Stimulated activated naive B cell treated with anti-CD40 and anti-IgM and Interleukin-4, amounts not matched to agents 10 μg/mL and 1 μg/mL and 100 μg/mL, for 72 hours (primary cell): Measurements from ENCODE around the gene DENND2C.

Source experiments
- ATAC-seq, 2 donors: fragments of 150-1000 bp; cut with Tn5 transposase; replicated peaks; 2 replicates each; pipeline ENCODE4 v1.10.0; 2021; ENCODE audit warnings: moderate library complexity in 1 of 2
- DNase-seq: peaks from one replicate; pipeline ENCODE4 v3.0.0; 2021
- H3K27ac Mint-ChIP-seq: one replicate; pipeline ENCODE4 v1.8.0; 2022; ENCODE audit warnings: mild to moderate bottlenecking, mixed read lengths
- H3K27me3 Mint-ChIP-seq, 2 donors: one replicate each; pipeline ENCODE4 v1.8.0; 2022; ENCODE audit warnings: mixed read lengths in 2 of 2
- H3K36me3 Mint-ChIP-seq, 2 donors: one replicate each; pipeline ENCODE4 v1.8.0; 2022; ENCODE audit warnings: mixed read lengths in 2 of 2, mild to moderate bottlenecking in 1 of 2
- H3K4me1 Mint-ChIP-seq, 2 donors: one replicate each; pipeline ENCODE4 v1.8.0; 2022; ENCODE audit warnings: mixed read lengths in 2 of 2, mild to moderate bottlenecking in 1 of 2
- H3K4me3 Mint-ChIP-seq, 2 donors: one replicate each; pipeline ENCODE4 v1.8.0; 2022; ENCODE audit warnings: mild to moderate bottlenecking in 2 of 2, mixed read lengths in 2 of 2, moderate library complexity in 1 of 2
- H3K9me3 Mint-ChIP-seq, 2 donors: one replicate each; pipeline ENCODE4 v1.8.0; 2022; ENCODE audit warnings: mixed read lengths in 2 of 2, mild to moderate bottlenecking in 1 of 2

Gene DENND2C

DNA sequence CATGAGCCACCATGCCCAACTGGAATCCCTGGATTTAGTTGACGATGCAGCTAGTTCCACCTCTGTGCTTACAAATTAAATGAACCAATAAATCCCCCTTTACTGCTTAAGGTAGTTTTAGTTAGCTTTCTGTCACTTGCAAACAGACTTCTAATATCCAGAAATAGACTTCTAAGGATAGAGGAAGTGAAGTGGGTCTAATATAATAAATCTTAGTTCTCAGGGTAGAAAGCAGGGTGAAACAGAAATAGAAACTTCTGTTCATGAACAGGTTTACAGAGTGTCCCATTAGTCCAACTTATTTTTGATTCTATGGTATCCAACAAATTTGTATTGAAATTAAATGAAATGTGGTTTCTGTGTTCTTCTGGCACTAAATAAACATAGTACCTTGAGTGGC lies 108.5 kb downstream of the DENND2C start:
- H3K4me1 Mint-ChIP-seq, result peaks cover 17 to 38% of the 10 kb centered on the region in 2 donors
- peaks cover 3 to 5% of the 10 kb centered on the region in 2 donors for H3K9me3 Mint-ChIP-seq
- no peak overlapping the region for H3K27ac Mint-ChIP-seq
- ATAC-seq, result peak in 1 of 2 donors; percentile 27
- no peak overlapping the region for H3K4me3 Mint-ChIP-seq
- no peaks in the 10 kb centered on the region for H3K27me3 Mint-ChIP-seq
- peaks cover 32 to 39% of the 10 kb centered on the region in 2 donors for H3K36me3 Mint-ChIP-seq
- no peak for DNase-seq

DNA sequence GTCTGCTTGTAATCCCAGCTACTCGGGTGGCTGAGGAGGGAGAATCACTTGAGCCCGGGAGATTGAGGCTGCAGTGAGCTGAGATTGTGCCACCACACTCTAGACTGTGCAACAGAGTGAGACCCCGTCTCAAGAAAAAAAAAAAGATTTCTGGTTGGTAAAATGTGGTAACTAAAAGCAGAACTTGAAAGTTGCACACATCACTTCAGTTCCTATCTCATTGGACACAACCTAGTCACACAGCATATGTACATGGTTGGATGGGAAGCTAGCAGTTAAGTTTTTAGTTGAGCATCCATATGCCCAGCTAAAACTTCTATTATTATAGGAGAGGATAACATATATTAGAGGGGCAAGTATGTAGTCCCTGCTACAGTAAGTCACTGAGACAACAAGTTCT lies 110.5 kb downstream of the DENND2C start:
- H3K27ac Mint-ChIP-seq, result peak overlapping the region; percentile 59
- peak overlapping the region in 1 of 2 donors; percentile 35 for H3K4me3 Mint-ChIP-seq
- peaks cover 16 to 19% of the 10 kb centered on the region in 2 donors for H3K36me3 Mint-ChIP-seq
- peak; percentile 94 to 95 for ATAC-seq
- peaks cover 17 to 38% of the 10 kb centered on the region in 2 donors for H3K4me1 Mint-ChIP-seq
- DNase-seq, result no peak
- H3K9me3 Mint-ChIP-seq, result peaks cover 0 to 2% of the 10 kb centered on the region in 2 donors
- H3K27me3 Mint-ChIP-seq, result no peaks in the 10 kb centered on the region

DNA sequence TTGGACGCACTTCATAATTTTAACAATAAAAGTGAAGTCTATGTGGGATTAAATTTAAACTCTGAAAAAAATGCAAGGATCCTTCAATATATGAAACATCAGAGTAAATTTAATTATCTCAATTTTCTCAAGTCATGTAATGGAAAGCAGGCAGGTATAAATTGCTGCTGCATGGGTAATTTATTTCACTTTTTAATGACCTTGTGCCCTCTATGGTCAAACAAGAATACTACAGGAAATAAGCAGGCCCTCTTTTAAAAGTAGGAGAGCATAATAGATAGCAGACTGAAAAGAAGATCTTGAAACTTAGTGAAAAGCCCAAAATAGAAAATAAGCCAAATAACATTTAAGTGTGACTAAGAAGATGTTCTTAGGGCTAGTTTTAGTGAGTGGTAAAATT lies 111.3 kb downstream of the DENND2C start:
- no peak for DNase-seq
- Mint-ChIP-seq H3K27me3 (no peaks in the 10 kb centered on the region), H3K27ac (no peak overlapping the region)

DNA sequence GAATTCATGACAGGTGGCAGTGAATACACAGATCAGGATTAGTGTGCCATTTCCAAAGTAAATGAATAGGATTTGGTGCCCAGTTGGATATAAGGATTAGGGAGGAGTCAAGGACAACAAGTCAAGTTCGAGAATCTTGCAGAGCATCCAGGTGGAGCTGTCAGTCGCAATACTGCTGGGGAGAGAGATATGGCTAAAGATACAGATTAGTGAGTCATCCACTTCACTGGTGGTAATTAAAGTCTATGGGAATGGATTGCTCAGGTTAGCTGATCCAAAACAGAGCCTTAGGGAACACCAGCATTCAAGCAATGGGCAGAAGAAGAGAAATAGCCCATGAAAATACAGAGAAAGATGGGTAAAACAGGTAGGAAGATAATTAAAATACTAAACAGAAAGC lies 115.3 kb downstream of the DENND2C start:
- peaks cover 0 to 2% of the 10 kb centered on the region in 2 donors for H3K36me3 Mint-ChIP-seq
- H3K27me3 Mint-ChIP-seq, result no peaks in the 10 kb centered on the region
- peaks cover 8 to 13% of the 10 kb centered on the region in 2 donors for H3K4me1 Mint-ChIP-seq
- DNase-seq (no peak), ATAC-seq (no peak)
- no peak overlapping the region for H3K27ac Mint-ChIP-seq
- no peak overlapping the region for H3K4me3 Mint-ChIP-seq
- no peaks in the 10 kb centered on the region for H3K9me3 Mint-ChIP-seq

More for the DNA sequence above, 111.3 kb downstream of the DENND2C start:
- no peak overlapping the region for H3K4me3 Mint-ChIP-seq
- peaks cover 0 to 2% of the 10 kb centered on the region in 2 donors for H3K9me3 Mint-ChIP-seq
- peak; percentile 51 to 70 for ATAC-seq
- H3K4me1 Mint-ChIP-seq, result peaks cover 17 to 38% of the 10 kb centered on the region in 2 donors
- peaks cover 16 to 17% of the 10 kb centered on the region in 2 donors for H3K36me3 Mint-ChIP-seq

DNA sequence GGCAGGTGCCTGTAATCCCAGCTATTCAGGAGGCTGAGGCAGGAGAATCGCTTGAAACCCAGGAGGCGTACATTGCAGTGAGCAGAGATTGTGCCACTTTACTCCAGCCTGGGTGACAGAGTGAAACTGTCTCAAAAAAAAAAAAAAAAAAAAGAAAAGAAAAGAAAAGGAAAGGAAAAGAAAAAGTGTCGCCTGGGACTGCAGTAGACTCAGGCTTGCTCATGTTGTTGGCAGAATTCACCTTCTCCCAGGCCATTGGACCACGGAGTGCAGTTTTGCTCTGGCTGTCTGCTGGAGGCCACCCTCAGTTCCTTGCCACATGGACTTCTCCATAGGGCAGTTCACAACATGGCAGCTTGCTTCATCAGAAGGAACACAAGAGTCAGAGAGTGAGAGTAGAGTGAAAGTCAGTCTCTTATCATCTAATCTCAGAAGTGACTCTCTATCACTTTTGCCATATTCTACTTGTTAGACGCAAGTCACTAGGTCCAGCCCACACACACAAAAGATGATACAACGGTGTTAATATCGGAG lies 117.7 kb downstream of the DENND2C start:
- DNase-seq, result no peak
- Mint-ChIP-seq H3K9me3 (no peaks in the 10 kb centered on the region), H3K4me3 (no peak overlapping the region), H3K4me1 (no peaks in the 10 kb centered on the region), H3K27me3 (no peaks in the 10 kb centered on the region), H3K27ac (no peak overlapping the region), H3K36me3 (peaks cover 0 to 2% of the 10 kb centered on the region in 2 donors)
- ATAC-seq, result no peak

DNA sequence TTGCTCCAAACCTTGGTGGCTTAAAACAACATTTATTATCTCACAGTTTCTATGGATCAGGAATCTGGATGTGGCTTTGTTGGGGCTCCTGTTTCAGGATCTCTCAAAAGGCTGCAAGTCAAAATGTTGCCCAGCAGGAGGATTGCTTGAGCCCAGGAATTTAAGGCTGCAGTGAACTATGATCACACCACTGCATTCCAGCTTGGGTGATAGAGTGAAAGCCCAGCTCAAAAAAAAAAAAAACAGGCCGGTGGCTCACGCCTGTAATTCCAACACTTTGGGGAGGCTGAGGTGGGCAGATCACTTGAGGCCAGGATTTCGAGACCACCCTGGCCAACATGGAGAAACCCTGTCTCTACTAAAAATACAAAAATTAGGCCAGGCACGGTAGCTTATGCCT lies 118.4 kb downstream of the DENND2C start:
- no peaks in the 10 kb centered on the region for H3K27me3 Mint-ChIP-seq
- H3K36me3 Mint-ChIP-seq, result peaks cover 0 to 2% of the 10 kb centered on the region in 2 donors
- H3K4me1 Mint-ChIP-seq, result no peaks in the 10 kb centered on the region
- no peak overlapping the region for H3K4me3 Mint-ChIP-seq
- H3K9me3 Mint-ChIP-seq, result no peaks in the 10 kb centered on the region
- no peak overlapping the region for H3K27ac Mint-ChIP-seq
- ATAC-seq (no peak), DNase-seq (no peak)

DNA sequence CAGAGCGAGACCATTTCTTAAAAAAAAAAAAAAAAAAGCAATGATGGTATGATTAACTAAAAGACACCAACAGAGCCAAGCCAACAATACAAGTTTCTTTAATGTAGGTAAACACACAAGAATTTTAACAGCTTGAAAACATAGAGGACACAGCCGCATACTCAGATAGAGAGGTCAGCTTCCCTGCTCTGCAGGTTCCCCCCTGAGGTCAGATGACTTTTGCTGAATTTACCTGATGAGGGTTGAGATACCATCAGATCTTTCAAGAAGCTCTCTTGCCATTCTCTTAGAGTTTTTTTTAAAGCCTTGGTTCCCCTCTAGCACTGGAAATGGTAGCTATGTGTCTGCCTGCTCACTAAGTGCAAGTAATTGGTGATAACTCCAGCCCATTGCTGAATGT lies 119.5 kb downstream of the DENND2C start:
- Mint-ChIP-seq H3K27ac (no peak overlapping the region), H3K4me1 (no peaks in the 10 kb centered on the region), H3K36me3 (peaks cover 0 to 2% of the 10 kb centered on the region in 2 donors), H3K4me3 (no peak overlapping the region), H3K9me3 (no peaks in the 10 kb centered on the region), H3K27me3 (no peaks in the 10 kb centered on the region)
- ATAC-seq (no peak), DNase-seq (no peak)

DNA sequence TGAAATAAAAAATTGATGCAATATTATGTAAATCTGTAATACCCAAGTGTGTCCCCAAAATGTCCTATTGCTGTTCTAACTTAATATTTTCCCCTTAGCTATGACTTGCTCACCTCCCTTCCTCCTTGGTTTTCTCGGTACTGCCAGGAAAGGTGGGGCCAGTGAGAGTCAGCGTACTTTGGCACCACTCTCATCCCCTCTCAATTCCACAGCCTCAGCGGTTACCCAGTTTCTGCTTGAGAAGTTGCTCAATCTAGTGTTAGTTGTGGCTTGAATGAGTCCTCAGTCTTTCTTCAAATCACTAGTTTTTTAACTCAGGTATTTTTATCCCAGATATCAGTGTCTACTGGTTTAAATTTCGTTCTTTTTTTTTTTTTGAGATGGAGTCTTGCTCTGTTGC lies 120.7 kb downstream of the DENND2C start:
- no peak overlapping the region for H3K27ac Mint-ChIP-seq
- peaks cover 0 to 1% of the 10 kb centered on the region in 2 donors for H3K9me3 Mint-ChIP-seq
- ATAC-seq (no peak), DNase-seq (no peak)
- no peak overlapping the region for H3K4me3 Mint-ChIP-seq
- H3K36me3 Mint-ChIP-seq, result peaks cover 2 to 6% of the 10 kb centered on the region in 2 donors
- H3K27me3 Mint-ChIP-seq, result no peaks in the 10 kb centered on the region
- H3K4me1 Mint-ChIP-seq, result no peaks in the 10 kb centered on the region

DNA sequence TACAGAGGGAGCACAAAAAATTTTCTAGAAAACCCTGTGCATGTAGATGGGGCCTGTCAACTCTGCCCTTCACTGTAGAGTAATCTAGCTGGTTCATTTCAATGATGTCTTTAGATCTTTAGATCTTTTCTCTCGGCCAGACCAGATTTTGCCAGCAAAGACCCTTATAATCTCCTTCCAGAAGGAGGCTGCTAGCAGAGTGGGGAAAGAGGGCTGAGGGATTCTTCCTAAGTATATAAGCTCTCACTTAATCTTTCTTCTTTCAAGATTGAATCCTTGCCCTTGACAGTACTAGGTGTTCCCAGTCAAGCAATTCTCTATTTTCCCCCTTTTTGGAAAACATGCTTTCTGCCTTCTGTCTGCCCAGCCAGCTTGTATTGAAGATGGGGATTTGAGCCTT lies 122.8 kb downstream of the DENND2C start:
- Mint-ChIP-seq H3K4me3 (no peak overlapping the region), H3K36me3 (peaks cover 0 to 6% of the 10 kb centered on the region in 2 donors), H3K4me1 (no peaks in the 10 kb centered on the region), H3K27me3 (no peaks in the 10 kb centered on the region), H3K27ac (no peak overlapping the region), H3K9me3 (peaks cover 0 to 1% of the 10 kb centered on the region in 2 donors)
- ATAC-seq (no peak), DNase-seq (no peak)

DNA sequence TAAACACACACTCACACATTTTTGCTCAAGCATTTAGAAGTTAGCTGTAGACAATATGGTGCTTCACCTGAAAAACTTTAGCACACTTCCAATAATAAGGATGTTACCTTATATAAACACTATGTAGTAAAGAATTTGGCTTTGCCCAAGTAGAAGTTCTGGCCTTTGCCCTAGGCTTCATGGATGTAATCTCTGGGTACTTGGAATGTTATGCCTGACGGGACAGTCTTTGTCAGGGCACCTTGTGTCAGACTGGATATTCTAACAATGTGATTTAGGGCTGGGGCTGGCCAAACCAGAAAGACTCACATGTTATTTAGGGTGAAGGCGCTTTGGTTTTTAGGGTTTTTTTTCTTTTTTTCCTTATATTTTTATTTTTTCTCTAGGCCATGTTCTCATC lies 124.1 kb downstream of the DENND2C start:
- Mint-ChIP-seq H3K4me1 (no peaks in the 10 kb centered on the region), H3K9me3 (peaks cover 0 to 1% of the 10 kb centered on the region in 2 donors), H3K4me3 (no peak overlapping the region), H3K27me3 (no peaks in the 10 kb centered on the region), H3K27ac (no peak overlapping the region), H3K36me3 (peaks cover 0 to 6% of the 10 kb centered on the region in 2 donors)
- no peak for DNase-seq
- no peak for ATAC-seq

DNA sequence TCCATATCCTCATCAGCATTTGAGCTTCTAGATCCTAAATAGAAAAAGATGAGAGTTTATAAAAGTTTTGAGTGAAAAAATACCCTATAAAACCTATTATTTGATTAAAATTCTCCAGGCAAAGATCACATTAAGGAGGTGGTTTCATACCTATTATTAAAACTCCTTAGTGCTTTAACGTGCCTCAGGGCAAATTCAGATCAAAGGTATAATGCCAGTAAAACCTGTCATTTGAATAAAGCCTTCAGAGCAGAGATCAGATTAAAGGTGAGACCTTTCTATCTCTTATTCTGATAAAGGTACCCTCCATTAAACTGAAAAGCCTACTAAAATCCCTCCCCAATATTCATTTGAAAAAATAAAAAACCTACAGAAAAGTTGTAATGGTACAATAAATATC lies 124.5 kb downstream of the DENND2C start:
- Mint-ChIP-seq H3K9me3 (peaks cover 0 to 1% of the 10 kb centered on the region in 2 donors), H3K36me3 (peaks cover 0 to 6% of the 10 kb centered on the region in 2 donors), H3K4me1 (no peaks in the 10 kb centered on the region), H3K27ac (no peak overlapping the region), H3K4me3 (no peak overlapping the region), H3K27me3 (no peaks in the 10 kb centered on the region)
- no peak for ATAC-seq
- no peak for DNase-seq

DNA sequence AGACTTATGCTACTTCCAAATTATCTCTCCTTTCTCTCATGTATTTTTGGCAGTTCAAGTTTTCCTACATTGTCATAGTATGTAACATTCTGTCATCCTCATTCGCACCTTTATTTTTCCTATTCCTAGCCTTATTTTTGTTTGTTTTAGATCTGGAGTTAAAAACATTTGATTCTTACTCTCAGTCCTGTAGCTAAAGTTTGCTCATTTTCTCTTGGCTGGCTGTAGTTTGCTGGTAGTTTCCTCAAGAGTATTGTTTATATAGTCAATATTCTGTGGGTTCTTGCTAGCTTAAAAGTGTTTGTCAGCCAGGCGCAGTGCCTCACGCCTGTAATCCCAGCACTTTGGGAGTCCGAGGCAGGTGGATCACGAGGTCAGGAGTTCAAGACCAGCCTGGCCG lies 129.0 kb downstream of the DENND2C start:
- ATAC-seq (no peak), DNase-seq (no peak)
- peaks cover 0 to 1% of the 10 kb centered on the region in 2 donors for H3K9me3 Mint-ChIP-seq
- H3K36me3 Mint-ChIP-seq, result peaks cover 0 to 6% of the 10 kb centered on the region in 2 donors
- no peaks in the 10 kb centered on the region for H3K4me1 Mint-ChIP-seq
- no peak overlapping the region for H3K27ac Mint-ChIP-seq
- peaks cover 0 to 4% of the 10 kb centered on the region in 2 donors for H3K27me3 Mint-ChIP-seq
- H3K4me3 Mint-ChIP-seq, result no peak overlapping the region

DNA sequence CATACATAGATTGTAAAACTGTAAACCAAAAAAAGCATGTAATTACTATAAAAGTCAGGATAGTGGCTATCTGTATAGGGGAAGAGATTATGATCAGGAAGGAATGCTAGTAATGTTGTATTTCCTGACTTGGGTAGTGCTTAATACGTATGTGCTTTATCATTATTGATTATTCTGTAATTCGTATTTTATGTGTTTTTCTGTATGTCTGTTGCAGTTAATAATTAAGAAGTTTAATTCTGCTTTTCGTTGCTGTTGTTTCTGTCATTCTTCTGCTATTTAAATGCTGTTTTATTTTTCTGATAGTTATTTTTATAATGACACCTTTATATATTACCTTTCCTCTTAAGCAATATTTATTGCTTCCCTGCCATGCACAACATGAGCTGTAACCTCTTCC lies 129.6 kb downstream of the DENND2C start:
- Mint-ChIP-seq H3K27me3 (peaks cover 0 to 4% of the 10 kb centered on the region in 2 donors), H3K36me3 (peaks cover 0 to 6% of the 10 kb centered on the region in 2 donors), H3K4me3 (no peak overlapping the region), H3K27ac (no peak overlapping the region), H3K9me3 (peaks cover 0 to 1% of the 10 kb centered on the region in 2 donors), H3K4me1 (no peaks in the 10 kb centered on the region)
- no peak for ATAC-seq
- no peak for DNase-seq

DNA sequence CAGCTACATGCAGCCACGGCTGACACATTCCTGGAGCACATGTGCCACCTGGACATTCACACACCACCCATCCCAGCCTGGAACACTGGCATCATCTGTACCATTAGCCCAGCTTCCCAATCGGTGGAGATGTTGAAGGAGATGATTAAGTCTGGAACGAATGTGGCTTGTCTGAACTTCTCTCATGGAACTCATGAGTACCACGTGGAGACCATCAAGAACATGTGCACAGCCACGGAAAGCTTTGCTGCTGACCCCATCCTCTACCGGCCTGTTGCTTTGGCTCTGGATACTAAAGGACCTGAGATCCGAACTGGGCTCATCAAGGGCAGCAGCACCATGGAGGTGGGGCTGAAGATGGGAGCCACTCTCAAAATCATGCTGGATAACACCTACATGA lies 133.8 kb downstream of the DENND2C start:
- DNase-seq, result no peak
- no peak overlapping the region for H3K4me3 Mint-ChIP-seq
- H3K36me3 Mint-ChIP-seq, result no peaks in the 10 kb centered on the region
- H3K9me3 Mint-ChIP-seq, result no peaks in the 10 kb centered on the region
- H3K27me3 Mint-ChIP-seq, result peaks cover 0 to 4% of the 10 kb centered on the region in 2 donors
- H3K4me1 Mint-ChIP-seq, result peaks cover 0 to 4% of the 10 kb centered on the region in 2 donors
- H3K27ac Mint-ChIP-seq, result no peak overlapping the region
- no peak for ATAC-seq

DNA sequence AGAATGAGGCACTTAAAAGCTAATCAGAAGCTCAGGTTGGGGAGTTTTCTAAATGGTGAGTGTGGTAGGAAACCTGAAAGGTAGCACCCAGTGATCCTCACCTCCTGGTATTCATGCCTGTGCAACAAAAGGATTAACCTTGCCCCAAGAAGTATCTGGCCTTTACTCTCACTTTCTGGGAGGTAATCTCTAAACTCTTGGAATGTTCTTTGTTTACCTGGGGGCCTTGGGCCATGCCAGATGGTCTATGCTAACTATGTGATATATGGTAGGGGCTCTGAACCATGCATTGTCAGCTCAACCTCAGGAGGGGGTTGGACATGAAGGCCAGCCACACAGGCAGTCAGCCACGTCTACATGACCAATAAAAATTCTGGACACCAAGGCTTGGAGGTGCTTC lies 134.4 kb downstream of the DENND2C start:
- H3K36me3 Mint-ChIP-seq, result no peaks in the 10 kb centered on the region
- no peak overlapping the region for H3K27ac Mint-ChIP-seq

More for the DNA sequence above, 134.4 kb downstream of the DENND2C start:
- H3K27me3 Mint-ChIP-seq, result peaks cover 0 to 4% of the 10 kb centered on the region in 2 donors
- H3K4me1 Mint-ChIP-seq, result peaks cover 0 to 4% of the 10 kb centered on the region in 2 donors
- DNase-seq (no peak), ATAC-seq (no peak)
- no peaks in the 10 kb centered on the region for H3K9me3 Mint-ChIP-seq
- no peak overlapping the region for H3K4me3 Mint-ChIP-seq
